ENCODE measurements around the gene CRYBG1. TPM values are rescaled to one million over a fixed set of nuclear protein-coding genes. Genes with fewer than 3 reads are reported as not detected.

The CRYBG1 gene
- polyA plus RNA-seq, 1 donor (not counting 4 experiments of a cell fraction or from before 2014, with no cell fraction given) = 54.7 TPM

GRCh38 chr6:106370639-106371038 is 10.1 kb downstream of the CRYBG1 start:
- Histone ChIP-seq H3K9me1 (ENCODE audit: control insufficient read depth, extremely low read depth, insufficient read depth, low read length) (no peaks in the 10 kb centered on the region), H3K79me2 (ENCODE audit: control insufficient read depth, insufficient read depth, low read length) (peaks cover 28% of the 10 kb centered on the region), H3K4me3 (ENCODE audit: control insufficient read depth in 2 of 3, extremely low read depth in 1 of 3, insufficient read depth in 2 of 3, low read depth in 1 of 3, low read length in 3 of 3) (peak overlapping the region in 2 of 3 experiments; percentile 24 to 32), H3K9me3 (ENCODE audit: control insufficient read depth, low read depth, low read length) (no peaks in the 10 kb centered on the region), H3K27me3 (ENCODE audit: control insufficient read depth, extremely low read depth, insufficient read depth, low read length) (no peaks in the 10 kb centered on the region), H3K36me3 (ENCODE audit: control insufficient read depth in 2 of 2, extremely low read depth in 1 of 2, insufficient read depth in 2 of 2, low read length in 2 of 2) (no peaks in the 10 kb centered on the region), H3K4me1 (ENCODE audit: control insufficient read depth, extremely low read depth, insufficient read depth, low read length) (peaks cover 55% of the 10 kb centered on the region), H2AFZ (ENCODE audit: control insufficient read depth, low read length) (no peak overlapping the region), H4K20me1 (ENCODE audit: control insufficient read depth, extremely low read depth, insufficient read depth, low read length) (no peaks in the 10 kb centered on the region), H3K27ac (ENCODE audit: control insufficient read depth, insufficient read depth, low read length) (peak overlapping the region; percentile 84), H3K4me2 (ENCODE audit: control insufficient read depth, extremely low read depth, insufficient read depth, low read depth, low read length) (peak overlapping the region; percentile 73), H3K9ac (ENCODE audit: control insufficient read depth, extremely low read depth, insufficient read depth, low read length) (peak overlapping the region; percentile 62)
- FAIRE-seq (peak; percentile 99), DNase-seq (ENCODE audit: low read depth, low spot score) (no peak)
- dilution Hi-C loops (cut with MboI; ENCODE audit: extremely low pct_ligation_motif_present, low sequenced_read_pairs) = no loop called here
- TF ChIP-seq EZH2 (IDR thresholded peaks at IDR 0.05; ENCODE audit: low read length) = no peak
- TF ChIP-seq CTCF (optimal IDR thresholded peaks at IDR 0.05 in 1 of 3, IDR thresholded peaks at IDR 0.05 in 1 of 3, conservative IDR thresholded peaks at IDR 0.05 in 1 of 3; ENCODE audit: extremely low read depth in 1 of 3, insufficient read depth in 2 of 3, low read length in 3 of 3) = no peak

GRCh38 chr6:106372838-106373501 is 12.5 kb downstream of the CRYBG1 start:
- Histone ChIP-seq H3K4me3 (ENCODE audit: control insufficient read depth in 2 of 3, extremely low read depth in 1 of 3, insufficient read depth in 2 of 3, low read depth in 1 of 3, low read length in 3 of 3) (no peak overlapping the region), H3K9me1 (ENCODE audit: control insufficient read depth, extremely low read depth, insufficient read depth, low read length) (no peaks in the 10 kb centered on the region), H3K27ac (ENCODE audit: control insufficient read depth, insufficient read depth, low read length) (peak overlapping the region; percentile 84), H3K9me3 (ENCODE audit: control insufficient read depth, low read depth, low read length) (no peaks in the 10 kb centered on the region), H3K4me2 (ENCODE audit: control insufficient read depth, extremely low read depth, insufficient read depth, low read depth, low read length) (peak overlapping the region; percentile 73), H3K36me3 (ENCODE audit: control insufficient read depth in 2 of 2, extremely low read depth in 1 of 2, insufficient read depth in 2 of 2, low read length in 2 of 2) (no peaks in the 10 kb centered on the region), H3K4me1 (ENCODE audit: control insufficient read depth, extremely low read depth, insufficient read depth, low read length) (peaks cover 72% of the 10 kb centered on the region), H2AFZ (ENCODE audit: control insufficient read depth, low read length) (no peak overlapping the region), H3K27me3 (ENCODE audit: control insufficient read depth, extremely low read depth, insufficient read depth, low read length) (no peaks in the 10 kb centered on the region), H3K79me2 (ENCODE audit: control insufficient read depth, insufficient read depth, low read length) (peaks cover 27% of the 10 kb centered on the region), H4K20me1 (ENCODE audit: control insufficient read depth, extremely low read depth, insufficient read depth, low read length) (no peaks in the 10 kb centered on the region), H3K9ac (ENCODE audit: control insufficient read depth, extremely low read depth, insufficient read depth, low read length) (peak overlapping the region; percentile 28)
- FAIRE-seq (peak; percentile 82), DNase-seq (ENCODE audit: low read depth, low spot score) (no peak)
- dilution Hi-C loops (cut with MboI; ENCODE audit: extremely low pct_ligation_motif_present, low sequenced_read_pairs) = no loop called here
- no peak for TF ChIP-seq EZH2 (IDR thresholded peaks at IDR 0.05; ENCODE audit: low read length)
- no peak for TF ChIP-seq CTCF (optimal IDR thresholded peaks at IDR 0.05 in 1 of 3, IDR thresholded peaks at IDR 0.05 in 1 of 3, conservative IDR thresholded peaks at IDR 0.05 in 1 of 3; ENCODE audit: extremely low read depth in 1 of 3, insufficient read depth in 2 of 3, low read length in 3 of 3)
